Skeletal muscle satellite cell (primary cell): ENCODE data around the gene CERS6.

Experiments
- H3K27me3 ChIP-seq: 2 replicates; pipeline ENCODE4 v1.7.0; 2013; ENCODE audit warnings: low read length; ENCODE audit not compliant: control insufficient read depth, insufficient read depth
- H3K36me3 ChIP-seq: 2 replicates; pipeline ENCODE4 v1.7.0; 2013; ENCODE audit warnings: mild to moderate bottlenecking, control low read depth, low read length; ENCODE audit not compliant: insufficient read depth
- H3K4me1 ChIP-seq: 2 replicates; pipeline ENCODE4 v1.7.0; 2013; ENCODE audit warnings: low read length; ENCODE audit not compliant: control insufficient read depth, insufficient read depth
- H3K4me2 ChIP-seq: 2 replicates; pipeline ENCODE4 v1.7.0; 2013; ENCODE audit warnings: mild to moderate bottlenecking, low read length
- H3K4me3 ChIP-seq: 2 replicates; pipeline ENCODE4 v1.7.0; 2013; ENCODE audit warnings: low read length
- H3K9ac ChIP-seq: 2 replicates; pipeline ENCODE4 v1.7.0; 2013; ENCODE audit warnings: mild to moderate bottlenecking, low read depth, low read length, moderate library complexity
- H3K9me3 ChIP-seq: replicated peaks from 2 replicates; pipeline ENCODE4 v1.7.0; 2013; ENCODE audit warnings: mild to moderate bottlenecking, control low read depth, low read length

CERS6 gene

DNA sequence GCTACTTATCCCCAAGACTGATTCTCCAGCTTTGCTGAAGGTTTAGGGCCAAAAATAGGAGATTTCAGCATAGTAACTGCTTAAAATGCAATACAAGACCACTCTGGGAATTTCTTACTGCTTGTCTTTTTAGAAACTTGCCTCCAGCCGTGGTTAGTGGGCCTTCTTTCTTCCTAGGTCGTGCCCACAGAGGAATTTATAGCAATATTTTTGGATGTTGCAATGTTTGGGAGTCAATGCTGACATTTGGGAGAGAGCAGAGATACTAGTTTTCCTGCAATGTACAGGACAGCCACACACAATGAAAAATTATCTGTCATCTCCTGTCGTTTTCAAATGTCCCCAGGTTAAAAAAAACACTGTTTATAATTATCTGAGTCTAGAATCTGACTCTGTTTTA is 25.6 kb upstream of the CERS6 start:
- no peak overlapping the region for H3K4me3 ChIP-seq
- H3K9me3 ChIP-seq = no peaks in the 10 kb centered on the region
- peaks cover 6% of the 10 kb centered on the region for H3K4me1 ChIP-seq
- no peak overlapping the region for H3K9ac ChIP-seq
- H3K27me3 ChIP-seq = no peaks in the 10 kb centered on the region
- H3K36me3 ChIP-seq = no peaks in the 10 kb centered on the region
- H3K4me2 ChIP-seq = no peak overlapping the region

DNA sequence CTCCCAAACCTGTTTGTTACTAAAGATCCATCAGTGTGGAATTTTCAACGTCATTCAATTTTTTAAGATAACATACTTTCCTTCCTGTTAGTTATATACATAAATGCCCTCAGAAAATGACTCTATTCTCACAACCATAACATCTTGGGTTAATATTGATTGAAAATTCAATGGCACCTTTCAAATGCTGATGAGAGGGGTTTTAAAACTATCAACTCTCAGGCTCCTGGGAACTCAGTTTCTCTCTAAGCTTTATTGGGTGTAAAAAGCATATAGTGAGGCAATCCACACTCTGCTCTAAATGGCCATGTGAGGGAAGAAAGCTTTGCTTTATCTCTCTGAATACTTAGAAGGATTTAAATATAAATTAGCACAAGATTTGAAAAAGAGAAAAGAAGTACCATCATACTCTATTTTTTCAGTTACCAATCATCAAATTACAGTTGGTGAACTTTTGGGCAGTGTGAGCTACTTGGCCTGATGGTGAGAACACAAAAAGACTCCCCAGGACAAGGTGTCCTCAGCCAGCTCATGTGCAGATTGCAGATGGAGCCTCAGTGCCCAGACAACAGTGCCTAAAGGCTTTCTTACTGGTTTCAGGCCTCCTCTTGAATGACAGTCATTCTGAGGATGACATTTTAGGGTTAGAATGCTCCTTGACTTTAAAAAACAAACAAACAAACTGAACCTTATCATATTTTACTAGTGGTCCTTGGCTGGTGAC is 24.6 kb upstream of the CERS6 start:
- Histone ChIP-seq H3K36me3 (no peaks in the 10 kb centered on the region), H3K4me2 (no peak overlapping the region), H3K9ac (no peak overlapping the region), H3K27me3 (no peaks in the 10 kb centered on the region), H3K4me3 (no peak overlapping the region), H3K4me1 (peaks cover 6% of the 10 kb centered on the region), H3K9me3 (no peaks in the 10 kb centered on the region)

DNA sequence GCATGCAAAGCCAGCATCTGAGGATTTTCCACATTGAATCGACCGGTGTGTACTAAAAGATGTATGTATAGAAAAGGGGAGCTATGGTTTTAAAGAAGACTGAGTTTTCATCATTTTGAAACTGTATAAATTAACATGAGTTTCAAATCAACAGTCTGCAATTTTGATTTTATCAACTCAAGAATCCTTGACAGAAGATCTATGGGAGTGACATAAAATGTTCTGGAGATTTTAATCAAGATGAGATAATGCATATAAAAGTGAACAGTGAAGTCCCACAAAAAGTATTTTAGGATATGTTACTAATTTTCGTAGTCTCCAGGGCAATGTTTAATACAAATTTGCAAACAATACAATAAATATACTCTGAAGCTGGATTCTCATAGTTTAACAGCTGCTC is 24.0 kb upstream of the CERS6 start:
- Histone ChIP-seq H3K27me3 (no peaks in the 10 kb centered on the region), H3K9ac (no peak overlapping the region), H3K4me1 (peaks cover 6% of the 10 kb centered on the region), H3K4me3 (no peak overlapping the region), H3K36me3 (no peaks in the 10 kb centered on the region), H3K9me3 (no peaks in the 10 kb centered on the region), H3K4me2 (no peak overlapping the region)

DNA sequence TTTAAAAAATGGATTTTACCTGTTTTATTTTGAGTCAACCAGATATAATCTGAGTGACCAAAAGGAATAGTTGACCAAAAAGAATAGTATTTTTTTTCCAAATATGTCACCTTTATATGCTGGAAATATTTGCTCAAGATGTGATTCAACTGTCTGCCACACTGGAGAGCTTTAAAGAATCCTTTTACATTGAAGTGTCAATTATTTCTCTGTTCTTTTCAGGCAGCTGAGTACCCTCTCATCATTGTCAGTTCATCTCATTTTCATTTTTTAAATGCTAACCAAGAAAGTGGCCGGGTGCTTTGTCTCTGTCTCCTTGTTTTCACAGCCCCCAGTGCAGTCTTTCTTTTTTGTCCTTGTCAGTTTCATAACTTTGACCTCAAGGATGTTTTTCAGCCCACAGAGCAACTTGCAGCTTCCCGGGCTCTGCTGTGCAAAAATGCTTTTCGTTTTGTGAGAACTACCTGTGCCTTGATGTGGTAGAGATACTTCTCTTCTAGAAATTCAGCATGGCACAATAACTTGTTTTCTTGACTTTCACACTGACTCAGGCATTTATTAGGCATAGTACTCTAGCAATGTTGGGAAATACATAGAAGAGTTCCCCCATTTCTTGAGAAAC is 23.4 kb upstream of the CERS6 start:
- Histone ChIP-seq H3K27me3 (no peaks in the 10 kb centered on the region), H3K4me2 (no peak overlapping the region), H3K4me1 (peaks cover under 1% of the 10 kb centered on the region), H3K4me3 (no peak overlapping the region), H3K9ac (no peak overlapping the region), H3K36me3 (no peaks in the 10 kb centered on the region), H3K9me3 (no peaks in the 10 kb centered on the region)

DNA sequence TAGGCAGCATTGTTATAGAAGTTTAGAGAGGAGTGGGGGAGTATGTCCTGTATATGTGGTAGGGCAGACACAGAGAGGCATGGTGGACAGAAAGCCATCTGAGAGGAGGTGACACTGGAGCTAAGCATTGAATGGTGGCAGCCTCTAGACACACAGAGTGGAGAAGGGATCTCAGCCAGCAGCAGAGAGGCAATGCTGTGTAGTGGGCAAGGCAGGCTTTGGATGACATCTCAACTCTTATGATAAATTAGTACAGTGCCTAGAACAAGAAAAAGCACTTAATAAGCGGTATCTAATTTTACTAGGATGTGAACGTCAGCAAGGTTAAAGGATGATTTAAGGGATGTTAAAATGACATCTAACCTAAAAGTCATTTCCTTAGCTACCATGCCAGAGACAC is 22.5 kb upstream of the CERS6 start:
- Histone ChIP-seq H3K4me3 (no peak overlapping the region), H3K4me1 (no peaks in the 10 kb centered on the region)

DNA sequence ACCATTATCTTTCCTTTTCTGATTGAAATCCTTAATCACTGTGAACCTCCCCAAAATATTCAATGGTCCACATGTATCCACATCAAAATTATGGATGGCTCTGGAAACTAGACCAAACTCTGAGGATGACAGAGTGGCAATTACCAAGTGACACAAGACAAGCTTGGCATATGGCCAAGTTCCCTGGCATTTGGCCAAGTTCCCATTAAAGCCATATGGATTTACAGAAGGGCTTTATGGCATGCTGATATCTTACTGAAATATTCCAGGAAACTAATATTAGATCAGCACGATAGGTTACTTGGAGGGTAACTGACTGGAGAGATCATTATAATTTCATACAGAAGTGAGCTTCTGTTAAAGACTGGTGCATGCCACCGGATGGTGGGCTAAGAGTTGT is 21.9 kb upstream of the CERS6 start:
- H3K4me2 ChIP-seq = no peak overlapping the region
- H3K9me3 ChIP-seq = no peaks in the 10 kb centered on the region
- H3K36me3 ChIP-seq = no peaks in the 10 kb centered on the region
- no peak overlapping the region for H3K9ac ChIP-seq
- H3K4me3 ChIP-seq = no peak overlapping the region
- H3K27me3 ChIP-seq = no peaks in the 10 kb centered on the region
- H3K4me1 ChIP-seq = no peaks in the 10 kb centered on the region

More for the DNA sequence above, 22.5 kb upstream of the CERS6 start:
- Histone ChIP-seq H3K4me2 (no peak overlapping the region), H3K9me3 (no peaks in the 10 kb centered on the region), H3K27me3 (no peaks in the 10 kb centered on the region), H3K36me3 (no peaks in the 10 kb centered on the region), H3K9ac (no peak overlapping the region)

DNA sequence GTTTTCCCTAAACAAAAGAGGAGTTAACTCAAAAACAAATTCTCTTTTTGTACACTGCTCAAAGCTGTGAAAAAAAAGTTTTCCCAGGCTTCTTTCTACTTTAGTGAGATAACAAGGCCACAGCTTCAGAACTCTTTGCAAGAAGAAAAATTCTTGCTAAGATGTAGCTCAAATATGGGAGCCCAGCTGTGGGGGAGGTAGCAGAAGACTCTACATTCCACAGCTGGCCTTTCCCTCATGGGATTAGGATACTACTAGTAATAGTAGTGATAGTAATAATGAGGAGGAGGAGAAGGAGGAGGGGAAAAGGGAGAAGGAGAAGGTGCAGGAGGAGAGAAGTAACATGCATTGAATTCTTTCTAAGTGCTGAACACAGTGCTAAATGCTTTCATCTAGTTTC is 19.2 kb upstream of the CERS6 start:
- H3K36me3 ChIP-seq = no peaks in the 10 kb centered on the region
- H3K9ac ChIP-seq = no peak overlapping the region
- no peaks in the 10 kb centered on the region for H3K9me3 ChIP-seq
- no peak overlapping the region for H3K4me3 ChIP-seq
- H3K4me1 ChIP-seq = peaks cover 6% of the 10 kb centered on the region
- H3K27me3 ChIP-seq = no peaks in the 10 kb centered on the region
- H3K4me2 ChIP-seq = no peak overlapping the region

DNA sequence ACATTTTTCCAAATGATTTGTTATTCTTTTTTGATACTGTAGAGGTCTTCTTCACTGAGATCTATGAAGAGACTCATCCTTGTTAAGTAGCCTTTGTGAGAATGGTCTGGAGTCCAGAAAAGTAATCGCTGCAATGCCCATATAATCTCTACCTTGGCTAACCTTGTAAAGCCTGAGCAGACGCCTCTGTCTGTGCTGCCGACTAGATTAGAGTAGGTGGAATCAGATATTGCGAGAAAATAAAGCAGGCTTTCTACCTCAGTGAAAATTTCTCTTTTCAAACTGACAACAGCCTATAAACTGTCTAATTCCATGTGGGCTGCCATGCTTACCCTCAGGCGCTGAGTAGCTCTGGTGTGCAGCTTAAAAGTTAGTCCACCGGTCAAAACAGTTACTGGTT is 17.5 kb upstream of the CERS6 start:
- Histone ChIP-seq H3K9ac (no peak overlapping the region), H3K36me3 (no peaks in the 10 kb centered on the region)

DNA sequence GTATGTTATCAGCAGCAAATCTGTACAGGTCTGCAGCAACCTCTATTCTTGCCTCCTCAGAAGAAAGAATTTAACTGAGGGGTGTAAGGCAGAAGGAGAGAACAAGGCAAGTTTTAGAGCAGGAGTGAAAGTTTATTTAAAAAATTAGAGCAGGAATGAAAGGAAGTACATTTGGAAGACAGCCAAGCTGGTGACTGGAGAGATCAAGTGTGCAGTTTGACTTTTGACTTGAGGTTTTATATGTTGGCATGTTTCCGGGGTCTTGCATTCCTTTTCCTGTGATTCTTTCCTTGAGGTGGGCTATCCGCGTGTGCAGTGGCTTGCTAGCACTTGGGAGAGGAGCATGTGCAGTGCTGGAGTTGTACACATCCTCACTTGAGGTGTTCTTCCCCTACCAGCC is 16.5 kb upstream of the CERS6 start:
- H3K4me2 ChIP-seq = no peak overlapping the region
- no peak overlapping the region for H3K9ac ChIP-seq
- H3K27me3 ChIP-seq = no peaks in the 10 kb centered on the region
- H3K4me1 ChIP-seq = peaks cover 6% of the 10 kb centered on the region
- H3K36me3 ChIP-seq = no peaks in the 10 kb centered on the region
- H3K4me3 ChIP-seq = no peak overlapping the region
- H3K9me3 ChIP-seq = no peaks in the 10 kb centered on the region

More for the DNA sequence above, 17.5 kb upstream of the CERS6 start:
- H3K27me3 ChIP-seq = no peaks in the 10 kb centered on the region
- H3K4me3 ChIP-seq = no peak overlapping the region
- H3K4me2 ChIP-seq = no peak overlapping the region
- peaks cover 6% of the 10 kb centered on the region for H3K4me1 ChIP-seq
- no peaks in the 10 kb centered on the region for H3K9me3 ChIP-seq

DNA sequence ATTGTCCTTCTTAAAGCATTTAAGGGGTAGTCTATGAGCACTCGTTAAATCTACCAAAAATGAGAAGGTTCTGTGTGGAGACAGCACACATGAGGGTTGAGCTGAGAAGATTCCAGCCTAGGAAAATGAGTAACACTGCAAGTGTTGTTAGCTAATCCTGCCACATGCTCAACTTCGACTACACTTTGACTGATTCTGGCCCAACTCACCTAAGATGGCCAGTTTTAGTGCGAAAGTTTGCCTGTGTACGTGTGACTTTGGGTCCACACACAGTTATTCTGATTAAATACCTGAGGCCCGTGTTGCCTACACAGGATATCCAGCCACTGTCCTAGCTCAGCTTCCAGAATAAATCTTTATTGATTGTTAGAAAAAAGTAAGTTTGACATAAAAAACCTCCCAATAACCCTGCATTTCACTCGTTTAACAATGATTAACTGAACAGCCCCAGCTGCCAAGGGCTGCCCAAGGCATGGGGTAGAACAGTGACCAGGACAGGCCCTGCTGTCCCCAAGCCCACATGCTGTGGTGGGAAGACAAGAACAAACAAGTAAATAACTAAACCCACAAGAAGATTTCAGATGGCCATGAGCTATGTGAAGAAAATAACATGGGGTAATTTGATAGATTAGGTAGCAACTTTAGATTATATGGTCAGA is 14.7 kb upstream of the CERS6 start:
- H3K27me3 ChIP-seq = no peaks in the 10 kb centered on the region
- no peak overlapping the region for H3K4me3 ChIP-seq
- no peak overlapping the region for H3K4me2 ChIP-seq
- peaks cover 6% of the 10 kb centered on the region for H3K4me1 ChIP-seq
- H3K9ac ChIP-seq = no peak overlapping the region
- no peaks in the 10 kb centered on the region for H3K36me3 ChIP-seq
- H3K9me3 ChIP-seq = no peaks in the 10 kb centered on the region

DNA sequence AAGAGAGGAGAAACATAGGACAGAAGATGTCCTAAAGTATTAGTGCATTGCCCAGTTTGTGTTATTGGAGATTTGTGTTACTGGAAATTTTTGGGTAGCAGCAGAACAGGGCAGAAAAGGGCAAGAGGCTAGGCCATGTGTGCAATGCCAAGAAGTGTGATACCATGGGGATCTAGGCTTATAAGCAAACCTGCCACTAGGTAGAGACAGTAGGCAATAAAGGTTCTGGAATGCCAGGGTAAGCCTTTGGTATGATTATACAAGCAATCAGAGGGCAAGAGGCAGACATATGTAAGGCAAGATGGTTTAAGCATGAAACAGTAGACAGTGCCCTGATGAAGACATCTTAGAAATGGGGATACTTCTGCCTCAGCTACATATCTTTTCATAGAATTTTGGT is 12.3 kb upstream of the CERS6 start:
- Histone ChIP-seq H3K9me3 (no peaks in the 10 kb centered on the region), H3K36me3 (no peaks in the 10 kb centered on the region), H3K4me3 (no peak overlapping the region), H3K4me2 (no peak overlapping the region), H3K4me1 (peaks cover 6% of the 10 kb centered on the region), H3K27me3 (no peaks in the 10 kb centered on the region), H3K9ac (no peak overlapping the region)

DNA sequence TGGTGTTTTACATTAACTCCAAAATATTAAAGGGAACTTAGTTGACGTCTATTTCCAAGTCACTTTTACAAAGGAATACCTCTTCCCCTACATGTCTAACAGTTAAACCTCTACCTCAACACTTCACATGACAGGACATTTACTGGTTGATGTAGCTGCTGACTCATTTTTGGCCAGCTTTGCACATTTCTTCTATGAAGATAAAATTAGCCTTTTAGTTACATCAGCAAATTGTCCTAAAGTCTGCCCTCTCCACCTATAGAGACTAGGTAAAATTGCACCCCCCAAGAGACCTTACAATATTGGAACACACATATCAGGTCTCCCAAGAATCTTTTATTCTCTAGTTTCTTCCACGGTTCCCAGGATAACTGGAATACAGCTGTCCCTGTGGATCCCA is 10.1 kb upstream of the CERS6 start:
- Histone ChIP-seq H3K9me3 (no peaks in the 10 kb centered on the region), H3K4me1 (no peaks in the 10 kb centered on the region), H3K4me2 (no peak overlapping the region), H3K4me3 (no peak overlapping the region), H3K36me3 (no peaks in the 10 kb centered on the region), H3K9ac (no peak overlapping the region), H3K27me3 (no peaks in the 10 kb centered on the region)
